ENCODE measurements around the gene DNER.

DNER gene

GRCh38 chr2:229405796-229406195 lies 308.6 kb downstream of the DNER start:
- no peak for TF ChIP-seq CTCF (IDR thresholded peaks at IDR 0.05; ENCODE audit: low read depth, low read length, missing control alignments)
- no peak for DNase-seq
- H3K36me3 ChIP-seq (replicated peaks): no peaks in the 10 kb centered on the region
- H3K27ac ChIP-seq: no peak overlapping the region
- in situ Hi-C loops (cut with HindIII; ENCODE audit: low pct_ligation_motif_present, low sequenced_read_pairs): no loop called here
- no peaks in the 10 kb centered on the region for H3K27me3 ChIP-seq (replicated peaks)
- no peak overlapping the region for H3K4me3 ChIP-seq (ENCODE audit: low read depth, low read length)

GRCh38 chr2:229403296-229403695 lies 311.1 kb downstream of the DNER start:
- Histone ChIP-seq H3K27ac (no peak overlapping the region), H3K36me3 (replicated peaks) (no peaks in the 10 kb centered on the region), H3K27me3 (replicated peaks) (no peaks in the 10 kb centered on the region), H3K4me3 (ENCODE audit: low read depth, low read length) (no peak overlapping the region)
- no peak for TF ChIP-seq CTCF (IDR thresholded peaks at IDR 0.05; ENCODE audit: low read depth, low read length, missing control alignments)
- in situ Hi-C loops (cut with HindIII; ENCODE audit: low pct_ligation_motif_present, low sequenced_read_pairs): no loop called here
- no peak for DNase-seq

- no peak overlapping the region for H3K27ac ChIP-seq
- in situ Hi-C loops (cut with HindIII; ENCODE audit: low pct_ligation_motif_present, low sequenced_read_pairs): no loop called here
Observed at GRCh38 chr2:229401171-229401865, 313.0 kb downstream of the DNER start.

GRCh38 chr2:229393926-229394325 lies 320.4 kb downstream of the DNER start:
- no peak overlapping the region for H3K27ac ChIP-seq
- H3K4me3 ChIP-seq (ENCODE audit: low read depth, low read length): no peak overlapping the region
- H3K27me3 ChIP-seq (replicated peaks): no peaks in the 10 kb centered on the region
- no peak for TF ChIP-seq CTCF (IDR thresholded peaks at IDR 0.05; ENCODE audit: low read depth, low read length, missing control alignments)
- no peaks in the 10 kb centered on the region for H3K36me3 ChIP-seq (replicated peaks)
- in situ Hi-C loops (cut with HindIII; ENCODE audit: low pct_ligation_motif_present, low sequenced_read_pairs): no loop called here
- no peak for DNase-seq

More at GRCh38 chr2:229401171-229401865, 313.0 kb downstream of the DNER start:
- Histone ChIP-seq H3K27me3 (replicated peaks) (no peaks in the 10 kb centered on the region), H3K4me3 (ENCODE audit: low read depth, low read length) (no peak overlapping the region), H3K36me3 (replicated peaks) (no peaks in the 10 kb centered on the region)
- no peak for TF ChIP-seq CTCF (IDR thresholded peaks at IDR 0.05; ENCODE audit: low read depth, low read length, missing control alignments)
- DNase-seq: no peak

- no peak overlapping the region for H3K27ac ChIP-seq
- H3K36me3 ChIP-seq (replicated peaks): no peaks in the 10 kb centered on the region
- in situ Hi-C loops (cut with HindIII; ENCODE audit: low pct_ligation_motif_present, low sequenced_read_pairs): no loop called here
- no peaks in the 10 kb centered on the region for H3K27me3 ChIP-seq (replicated peaks)
- H3K4me3 ChIP-seq (ENCODE audit: low read depth, low read length): no peak overlapping the region
- no peak for DNase-seq
- TF ChIP-seq CTCF (IDR thresholded peaks at IDR 0.05; ENCODE audit: low read depth, low read length, missing control alignments): no peak
Observed at GRCh38 chr2:229392196-229392595, 322.2 kb downstream of the DNER start.

GRCh38 chr2:229388731-229389130 lies 325.6 kb downstream of the DNER start:
- DNase-seq: no peak
- H3K27ac ChIP-seq: no peak overlapping the region
- no peaks in the 10 kb centered on the region for H3K27me3 ChIP-seq (replicated peaks)
- no peak overlapping the region for H3K4me3 ChIP-seq (ENCODE audit: low read depth, low read length)
- no peaks in the 10 kb centered on the region for H3K36me3 ChIP-seq (replicated peaks)
- no peak for TF ChIP-seq CTCF (IDR thresholded peaks at IDR 0.05; ENCODE audit: low read depth, low read length, missing control alignments)
- in situ Hi-C loops (cut with HindIII; ENCODE audit: low pct_ligation_motif_present, low sequenced_read_pairs): no loop called here
